G401 (cell line): ENCODE results near the gene MST1. TPM values are rescaled to one million over a fixed set of nuclear protein-coding genes. Genes with fewer than 3 reads are reported as not detected.

Experiments used
- DNase-seq: peaks from one replicate; pipeline ENCODE4 v3.0.0-alpha.2; 2015; ENCODE audit warnings: low spot score
- in situ Hi-C: cut with HindIII; loops from 2 replicates; pipeline ENCODE4 v1.10.0; 2016; ENCODE audit warnings: low sequenced_read_pairs, mixed read lengths
- total RNA-seq: library from RNA; depleted of rRNA; stranded (reverse); fragments of >200 nt; shearing (Covaris generic); gene quantifications from 2 replicates; pipeline ENCODE4 v1.2.3, GENCODE V29; 2014

MST1 gene
- total RNA-seq, 1 experiment from 2014 or later = 0.95 TPM

- in situ Hi-C loops = no loop called here
- DNase-seq = peak; percentile 98
Measured at GRCh38 chr3:49719214-49719884, 30.1 kb upstream of the MST1 start, which contains the start of gene AMIGO3. AMIGO3 (minus strand) TSS chr3:49719684; CDS start chr3:49719465, 219 bp downstream.

DNA sequence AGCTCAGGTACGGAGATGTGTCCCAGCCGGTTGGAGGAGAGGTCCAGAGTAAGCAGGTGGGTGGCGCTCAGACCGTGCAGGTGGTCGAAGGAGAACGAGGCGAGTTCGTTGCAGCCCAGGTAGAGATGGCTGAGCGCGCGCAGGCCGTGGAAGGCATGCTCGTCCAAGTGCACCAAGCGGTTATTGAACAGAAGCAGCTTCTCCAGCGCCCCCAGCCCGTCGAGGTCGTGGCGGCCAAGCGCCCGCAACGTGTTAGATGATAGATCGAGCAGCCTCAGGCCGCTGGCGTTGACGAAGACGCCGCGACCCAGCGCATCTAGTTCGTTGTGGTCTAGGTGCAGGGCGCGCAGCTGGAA, 29.6 kb upstream of the MST1 start:
- DNase-seq = no peak
- in situ Hi-C loops = no loop called here

DNA sequence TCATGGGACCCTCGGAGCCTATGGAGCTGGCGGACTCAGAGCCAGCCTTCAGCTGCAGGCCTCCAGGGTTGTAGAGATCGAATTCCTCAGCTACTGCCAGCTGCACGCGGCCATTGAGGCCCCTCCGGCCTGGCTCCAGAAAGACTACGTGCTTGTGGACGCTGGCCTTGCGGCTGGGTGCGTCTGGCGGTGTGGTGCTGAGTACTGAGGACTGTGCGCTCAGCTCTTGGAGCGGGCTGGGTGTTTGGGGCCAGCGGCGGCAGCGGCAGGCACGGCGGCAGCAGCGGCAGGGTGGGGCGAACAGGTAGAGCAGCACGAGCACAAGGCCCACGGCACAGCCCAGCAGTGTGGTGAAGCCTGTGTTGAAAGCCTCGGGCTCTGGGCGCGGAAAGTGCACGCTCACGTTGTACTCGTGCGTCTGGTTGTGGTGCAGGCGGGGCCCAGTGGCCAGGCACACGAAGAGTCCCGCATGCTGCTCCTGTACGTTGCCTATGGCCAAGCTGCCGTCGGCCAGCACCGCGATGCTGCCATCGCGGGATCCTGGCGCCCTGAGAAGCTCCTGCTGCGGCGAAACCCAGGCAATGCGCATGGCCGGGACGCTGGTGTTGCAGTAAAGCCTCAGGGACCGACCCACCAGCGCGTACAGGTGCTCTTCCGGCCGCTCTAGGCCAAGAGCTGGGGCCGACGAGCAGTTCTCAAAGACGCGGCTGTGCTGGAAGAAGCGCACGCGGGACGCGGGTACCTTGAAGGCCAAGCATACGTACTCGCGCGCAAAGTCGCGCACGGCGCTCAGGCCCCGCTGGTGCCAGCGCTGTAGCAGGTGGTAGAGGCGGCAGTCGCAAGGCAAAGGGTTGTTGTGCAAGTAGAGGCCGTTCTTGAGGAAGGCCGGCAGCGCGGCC, 28.9 kb upstream of the MST1 start:
- in situ Hi-C loops = no loop called here
- peak; percentile 28 for DNase-seq

- DNase-seq = no peak
- in situ Hi-C loops = no loop called here
Measured at GRCh38 chr3:49717211-49717958, 28.1 kb upstream of the MST1 start.

GRCh38 chr3:49716691-49717210, 27.5 kb upstream of the MST1 start:
- no peak for DNase-seq
- in situ Hi-C loops = no loop called here

- DNase-seq = no peak
Measured at GRCh38 chr3:49716169-49716568, 26.9 kb upstream of the MST1 start.

DNA sequence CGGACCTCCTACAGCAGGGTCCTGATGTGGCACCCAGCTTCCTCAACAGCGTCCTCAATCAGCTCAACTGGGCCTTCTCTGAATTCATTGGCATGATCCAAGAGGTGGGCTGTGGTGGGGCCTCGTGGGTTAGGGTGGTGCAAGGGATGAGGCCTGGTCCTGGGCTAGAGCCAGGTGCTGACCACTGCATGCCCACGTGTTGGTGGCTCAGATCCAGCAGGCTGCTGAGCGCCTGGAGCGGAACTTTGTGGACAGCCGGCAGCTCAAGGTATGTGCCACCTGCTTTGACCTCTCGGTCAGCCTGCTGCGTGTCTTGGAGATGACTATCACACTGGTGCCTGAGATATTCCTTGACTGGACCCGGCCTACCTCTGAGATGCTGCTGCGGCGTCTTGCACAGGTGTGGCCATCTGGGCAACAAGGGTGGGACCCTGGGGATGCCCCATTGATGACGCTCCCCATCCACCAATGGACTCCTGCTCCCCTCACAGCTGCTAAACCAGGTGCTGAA, 26.4 kb upstream of the MST1 start:
- no peak for DNase-seq
- in situ Hi-C loops = no loop called here

More at GRCh38 chr3:49716169-49716568, 26.9 kb upstream of the MST1 start:
- in situ Hi-C loops = no loop called here

- no peak for DNase-seq
- in situ Hi-C loops = no loop called here
Measured at GRCh38 chr3:49714728-49715550, 25.7 kb upstream of the MST1 start.

GRCh38 chr3:49713336-49714105, 24.2 kb upstream of the MST1 start:
- no peak for DNase-seq
- in situ Hi-C loops = no loop called here

- in situ Hi-C loops = no loop called here
- DNase-seq = no peak
Measured at GRCh38 chr3:49712631-49713317, 23.5 kb upstream of the MST1 start.

- in situ Hi-C loops = no loop called here
Measured at GRCh38 chr3:49712166-49712565, 22.9 kb upstream of the MST1 start.

GRCh38 chr3:49711489-49711888, 22.2 kb upstream of the MST1 start:
- in situ Hi-C loops = no loop called here
- no peak for DNase-seq

More at GRCh38 chr3:49712166-49712565, 22.9 kb upstream of the MST1 start:
- no peak for DNase-seq

DNA sequence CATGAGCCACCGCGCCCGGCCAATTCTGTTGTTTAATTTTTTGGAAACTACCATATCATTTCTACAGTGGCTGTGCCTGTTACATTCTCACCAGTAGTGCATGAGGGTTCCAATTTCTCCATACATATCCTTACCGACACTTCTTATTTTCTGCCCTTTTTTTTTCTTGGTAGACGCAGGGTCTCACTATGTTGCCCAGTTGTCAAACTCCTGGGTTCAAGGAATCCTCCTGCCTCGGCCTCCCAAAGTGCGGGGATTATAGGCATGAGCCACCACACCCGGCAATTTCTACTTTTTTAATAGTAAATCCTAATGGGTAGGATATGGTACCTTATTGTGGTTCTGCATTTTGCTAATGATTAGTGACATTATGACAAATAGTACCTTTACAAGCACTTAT, 20.6 kb upstream of the MST1 start:
- in situ Hi-C loops = no loop called here
- DNase-seq = no peak

GRCh38 chr3:49707113-49707480, 17.8 kb upstream of the MST1 start:
- in situ Hi-C loops = no loop called here
- no peak for DNase-seq

GRCh38 chr3:49706456-49707112, 17.3 kb upstream of the MST1 start:
- DNase-seq = no peak
- in situ Hi-C loops = no loop called here

DNA sequence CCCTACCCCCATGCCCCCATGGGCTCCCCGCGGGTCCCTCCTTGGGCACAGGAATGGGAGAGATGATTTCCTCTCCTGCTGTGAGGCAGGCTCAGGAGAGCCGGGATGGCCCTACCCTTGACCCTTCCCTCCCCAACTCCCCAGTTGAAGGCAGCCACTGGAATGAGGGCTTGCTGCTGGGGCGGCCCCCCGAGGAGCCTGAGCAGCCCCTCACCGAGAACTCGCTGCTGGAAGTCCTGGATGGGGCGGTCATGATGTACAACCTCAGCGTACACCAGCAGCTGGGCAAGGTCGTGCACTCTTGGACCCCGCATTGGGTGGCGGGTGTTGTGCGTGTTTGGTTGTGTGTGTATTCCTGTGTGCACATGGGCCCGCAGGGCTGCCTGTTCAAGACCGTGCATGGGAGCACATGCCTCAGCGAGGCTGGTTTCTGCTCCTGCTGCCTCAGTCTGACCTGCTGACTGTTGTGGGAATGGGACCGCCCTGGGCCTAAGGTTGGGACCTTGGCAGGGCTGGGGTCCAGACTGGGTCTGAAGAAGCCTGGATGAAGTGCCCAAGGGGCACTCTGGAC, 16.2 kb upstream of the MST1 start:
- DNase-seq = no peak
- in situ Hi-C loops = no loop called here

DNA sequence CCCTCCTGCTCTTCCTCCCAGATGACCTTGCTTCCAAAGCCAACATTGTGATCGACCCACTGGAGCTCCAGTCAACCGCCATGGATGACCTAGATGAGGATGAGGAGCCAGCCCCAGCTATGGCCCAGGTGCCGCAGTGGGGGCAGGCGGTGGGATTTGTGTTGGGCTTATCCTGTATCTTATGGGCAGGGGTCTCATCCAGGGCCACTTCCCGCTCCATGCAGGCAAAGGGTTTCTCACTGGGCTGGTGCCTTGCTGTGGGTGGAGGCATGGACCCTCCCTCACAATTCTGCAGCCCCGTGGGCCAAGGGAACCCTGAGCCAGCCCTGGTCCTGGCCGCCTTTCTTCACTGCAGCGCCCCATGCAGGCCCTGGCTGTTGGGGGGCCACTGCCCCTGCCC, 15.4 kb upstream of the MST1 start:
- in situ Hi-C loops = no loop called here
- DNase-seq = no peak
